K562 (cell line): ENCODE results near the gene OPRL1. TPM values are rescaled to one million over a fixed set of nuclear protein-coding genes. Genes with fewer than 3 reads are reported as not detected.

Source experiments
- CEBPZ ChIP-seq: fragments of 150-350 bp; IDR thresholded peaks from 2 replicates; pipeline ENCODE4 v1.6.1; 2014; ENCODE audit warnings: low read depth, mild to moderate bottlenecking, low read length, borderline replicate concordance
- CLOCK ChIP-seq: fragments of 250-450 bp; sonication (Bioruptor Pico); IDR thresholded peaks from 2 replicates; pipeline ENCODE4 v1.4.0; 2020; ENCODE audit warnings: mild to moderate bottlenecking, moderate library complexity, borderline replicate concordance
- DEAF1 ChIP-seq: fragments of 450-650 bp; formaldehyde crosslinking; IDR thresholded peaks from 2 replicates; pipeline ENCODE4 v1.4.0; 2020; ENCODE audit warnings: mild to moderate bottlenecking, moderate library complexity
- E2F6 ChIP-seq, 2 experiments: IDR thresholded peaks; 2 replicates each; pipeline ENCODE4 v1.6.1; 2011; ENCODE audit warnings: borderline replicate concordance in 1 of 2, control low read depth in 1 of 2, low read depth in 1 of 2, low read length in 1 of 2, mild to moderate bottlenecking in 1 of 2, mixed read lengths in 1 of 2, moderate library complexity in 1 of 2; ENCODE audit not compliant: insufficient read depth in 1 of 2, insufficient read length in 1 of 2, poor library complexity in 1 of 2, severe bottlenecking in 1 of 2; ENCODE audit errors: extremely low read depth in 1 of 2
- ETV6 ChIP-seq, 3 experiments: fragments of 150-350 bp in 1 of 3; sonication (generic) in 1 of 3; formaldehyde crosslinking in 1 of 3; IDR thresholded peaks; 2 replicates each; pipeline versions ENCODE4 v1.6.1 to v1.8.0; 2014 to 2022; ENCODE audit warnings: borderline replicate concordance in 2 of 3, low read depth in 2 of 3, antibody characterized with exemption in 1 of 3, low read length in 1 of 3, mild to moderate bottlenecking in 1 of 3, missing genetic modification reagents in 1 of 3
- GATAD2B ChIP-seq: fragments of 450-650 bp; IDR thresholded peaks from 2 replicates; pipeline ENCODE4 v1.6.1; 2017; ENCODE audit warnings: mild to moderate bottlenecking, borderline replicate concordance
- JUN ChIP-seq, 2 experiments: sonication (generic) in 1 of 2; formaldehyde crosslinking in 1 of 2; IDR thresholded peaks; 2 replicates each; pipeline versions ENCODE4 v1.6.1 to v1.8.0; 2012 to 2022; ENCODE audit warnings: borderline replicate concordance in 2 of 2, mild to moderate bottlenecking in 2 of 2, improper control_type of control experiment in 1 of 2, low read depth in 1 of 2, low read length in 1 of 2, missing genetic modification reagents in 1 of 2
- KAT2B ChIP-seq: IDR thresholded peaks from one replicate; pipeline ENCODE4 v1.6.1; 2012; ENCODE audit warnings: low read depth, mild to moderate bottlenecking, control low read depth, inconsistent platforms, low read length, moderate library complexity
- RFX7 ChIP-seq: fragments of 250-450 bp; sonication (Bioruptor Pico); IDR thresholded peaks from 2 replicates; pipeline ENCODE4 v1.5.1; 2021; ENCODE audit warnings: mild to moderate bottlenecking
- SAP30 ChIP-seq: fragments of 200-600 bp; sonication (generic); IDR thresholded peaks from 2 replicates; pipeline ENCODE4 v1.6.1; 2012; ENCODE audit warnings: borderline replicate concordance, low read depth, mild to moderate bottlenecking, moderate library complexity, low read length, control low read depth, inconsistent platforms; ENCODE audit not compliant: insufficient read depth, poor library complexity, severe bottlenecking
- VEZF1 ChIP-seq: fragments of 200-800 bp; sonication (Bioruptor generic); IDR thresholded peaks from 2 replicates; pipeline ENCODE4 v1.6.1; 2017; ENCODE audit warnings: missing genetic modification characterization, missing compliant biosample characterization
- ZNF224 ChIP-seq: sonication (generic); formaldehyde crosslinking; IDR thresholded peaks from 2 replicates; pipeline ENCODE4 v1.8.0; 2022; ENCODE audit warnings: mild to moderate bottlenecking, missing genetic modification reagents
- polyA plus RNA-seq, 8 experiments: library from polyadenylated mRNA; depleted of rRNA in 4 of 8; stranded (reverse) in 5 of 8; unstranded in 3 of 8; fragments of >200 nt; fragmentation: Nextera tagmentation in 2 of 8; fragmentation: Illumina TruSeq in 1 of 8; extraction: Ambion mirVana in 2 of 8; extraction: Trizol in 1 of 8; gene quantifications; 2 replicates each; pipeline versions ENCODE4 v1.2.1 to v1.2.3, GENCODE V29; 2011 to 2014; ENCODE audit warnings: inconsistent platforms in 1 of 8, missing spikeins in 1 of 8
- total RNA-seq, 7 experiments: library from RNA; depleted of rRNA in 6 of 7; stranded (reverse); fragments of >200 nt in 6 of 7; fragmentation: Illumina TruSeq in 2 of 7; extraction: Trizol in 2 of 7; gene quantifications; 2 replicates each; pipeline versions ENCODE4 v1.2.1 to v1.2.3, GENCODE V29; 2011 to 2021; ENCODE audit warnings: low replicate concordance in 1 of 7

The OPRL1 gene
- total and polyA plus RNA-seq, 9 of the 15 experiments (the other 6 are each of a cell fraction or from before 2014, with no cell fraction given), result 0.06 to 0.33 (median 0.11) TPM; not detected in 2

- TF ChIP-seq CEBPZ, result no peak
- no peak for TF ChIP-seq JUN (IDR thresholded peaks at IDR 0.05; ENCODE audit: borderline replicate concordance, low read depth, low read length)
- no peak for TF ChIP-seq JUN (CRISPR knock-in tag; IDR thresholded peaks at IDR 0.05; ENCODE audit: borderline replicate concordance)
- TF ChIP-seq E2F6 (IDR thresholded peaks at IDR 0.05; ENCODE audit: borderline replicate concordance in 1 of 2, extremely low read depth in 1 of 2, insufficient read depth in 1 of 2, insufficient read length in 1 of 2, low read depth in 1 of 2, low read length in 1 of 2, poor library complexity in 1 of 2, severe bottlenecking in 1 of 2), result no peak
- no peak for TF ChIP-seq ZNF224 (CRISPR knock-in tag)
- TF ChIP-seq DEAF1 (CRISPR knock-in tag), result no peak
- TF ChIP-seq RFX7 (CRISPR knock-in tag), result no peak
- TF ChIP-seq VEZF1, result peak; percentile 61
- TF ChIP-seq SAP30, result peak; percentile 16
- TF ChIP-seq CLOCK (CRISPR knock-in tag), result no peak
- TF ChIP-seq GATAD2B, result 0 out of 2 replicates have a peak, but pooled peaks have one; percentile 2
- TF ChIP-seq KAT2B, result no peak
- no peak for TF ChIP-seq ETV6 (IDR thresholded peaks at IDR 0.05; ENCODE audit: borderline replicate concordance in 1 of 2, low read depth in 2 of 2, low read length in 1 of 2)
- no peak for TF ChIP-seq ETV6 (CRISPR knock-in tag; IDR thresholded peaks at IDR 0.05; ENCODE audit: borderline replicate concordance)
These were observed at the start of gene OPRL1 (continued) for GRCh38 chr20:64080013-64080812.
